ENCODE measurements around the gene LZTS2.

DNA sequence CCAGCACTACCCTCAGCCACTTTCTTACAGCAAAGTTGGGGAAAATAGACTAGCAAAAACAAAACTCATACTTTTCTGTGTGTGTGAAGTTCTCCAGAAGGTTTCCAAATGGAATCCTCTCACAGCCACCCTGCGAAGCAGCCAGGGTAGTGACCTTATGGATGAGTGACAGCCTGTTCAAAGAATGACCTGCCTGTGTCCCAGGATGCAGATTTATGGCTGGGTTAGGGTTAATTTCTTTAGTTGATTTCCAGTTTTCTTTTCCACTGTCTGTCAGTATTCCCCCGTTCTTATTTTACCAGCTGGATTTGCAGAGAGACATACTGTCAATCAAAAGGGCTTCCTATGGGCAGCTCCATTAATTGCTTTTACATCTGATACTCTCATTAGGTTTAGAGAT, 32.7 kb upstream of the LZTS2 start:
- TF ChIP-seq, protein P1, sequence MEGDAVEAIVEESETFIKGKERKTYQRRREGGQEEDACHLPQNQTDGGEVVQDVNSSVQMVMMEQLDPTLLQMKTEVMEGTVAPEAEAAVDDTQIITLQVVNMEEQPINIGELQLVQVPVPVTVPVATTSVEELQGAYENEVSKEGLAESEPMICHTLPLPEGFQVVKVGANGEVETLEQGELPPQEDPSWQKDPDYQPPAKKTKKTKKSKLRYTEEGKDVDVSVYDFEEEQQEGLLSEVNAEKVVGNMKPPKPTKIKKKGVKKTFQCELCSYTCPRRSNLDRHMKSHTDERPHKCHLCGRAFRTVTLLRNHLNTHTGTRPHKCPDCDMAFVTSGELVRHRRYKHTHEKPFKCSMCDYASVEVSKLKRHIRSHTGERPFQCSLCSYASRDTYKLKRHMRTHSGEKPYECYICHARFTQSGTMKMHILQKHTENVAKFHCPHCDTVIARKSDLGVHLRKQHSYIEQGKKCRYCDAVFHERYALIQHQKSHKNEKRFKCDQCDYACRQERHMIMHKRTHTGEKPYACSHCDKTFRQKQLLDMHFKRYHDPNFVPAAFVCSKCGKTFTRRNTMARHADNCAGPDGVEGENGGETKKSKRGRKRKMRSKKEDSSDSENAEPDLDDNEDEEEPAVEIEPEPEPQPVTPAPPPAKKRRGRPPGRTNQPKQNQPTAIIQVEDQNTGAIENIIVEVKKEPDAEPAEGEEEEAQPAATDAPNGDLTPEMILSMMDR (IDR thresholded peaks at IDR 0.05), result no peak
- TF ChIP-seq POLR2A (IDR thresholded peaks at IDR 0.05), result no peak

Measured in right lobe of liver (tissue), 4 donors.